HCT116 (cell line): Measurements from ENCODE around the gene ISX. TPM values are rescaled to one million over a fixed set of nuclear protein-coding genes. Genes with fewer than 3 reads are reported as not detected.

ENCODE experiments used
- ATAC-seq: fragments of 200-7000 bp; cut with Tn5 transposase; 2 replicates; pipeline ENCODE4 v1.9.1; 2020; ENCODE audit warnings: mild to moderate bottlenecking, moderate library complexity
- Bru-seq: library from RNA; stranded (reverse); fragments of 400-500 nt; gene quantifications from one replicate; lab custom pipeline; 2021; lab: Mats Ljungman, UMichigan
- BruChase-seq, 2 experiments: library from RNA; stranded (reverse); fragments of 400-500 nt; gene quantifications; one replicate each; lab custom pipeline; 2021; lab: Mats Ljungman, UMichigan
- BruUV-seq: library from RNA; stranded (reverse); fragments of 400-500 nt; replicated peaks from 2 replicates; lab custom pipeline; 2021; lab: Mats Ljungman, UMichigan
- CTCF ChIA-PET: fragments of 300-600 bp; sonication (Branson Sonifier 250); formaldehyde crosslinking; loops from one replicate; lab custom pipeline; 2021; ENCODE audit warnings: antibody characterized with exemption; lab: Charles Lee
- POLR2A ChIA-PET: fragments of 300-600, 350-600 bp; sonication (Branson Sonifier 250); formaldehyde crosslinking; loops from one replicate; lab custom pipeline; 2021; ENCODE audit warnings: antibody characterized with exemption; lab: Charles Lee
- RAD21 ChIA-PET, 2 experiments: fragments of 300-600 bp; sonication (Branson Sonifier 250); formaldehyde crosslinking; loops; one replicate each; lab custom pipeline; 2023; ENCODE audit warnings: low total read pairs in 2 of 2; ENCODE audit not compliant: uncharacterized antibody in 2 of 2, unreplicated experiment in 2 of 2, low non-redundant PET in 1 of 2; lab: Charles Lee
- DNase-seq: peaks from one replicate; pipeline ENCODE4 v3.0.0-alpha.2; 2010; ENCODE audit warnings: low read depth, low spot score
- H2AFZ ChIP-seq: fragments of 200-600 bp; shearing (Covaris generic), sonication (generic); 2 replicates; pipeline ENCODE4 v1.6.1; 2017; ENCODE audit warnings: low read depth, mixed run types, mixed read lengths, antibody characterized with exemption, low read length; ENCODE audit not compliant: poor library complexity, severe bottlenecking
- H3K27ac ChIP-seq: 2 replicates; pipeline ENCODE4 v1.5.1; 2012; ENCODE audit warnings: low read depth, low read length
- H3K27me3 ChIP-seq: fragments of 200-600 bp; sonication (generic); 2 replicates; pipeline ENCODE4 v1.6.1; 2016; ENCODE audit warnings: mixed run types, low read length, mixed read lengths; ENCODE audit not compliant: insufficient read depth
- H3K36me3 ChIP-seq, 2 experiments: fragments of 200-500 bp in 1 of 2; fragments of 200-600 bp in 1 of 2; sonication (Bioruptor generic) in 1 of 2; sonication (generic) in 1 of 2; 2 replicates each; pipeline versions ENCODE4 v1.5.1 to v1.6.1; 2014 to 2016; ENCODE audit warnings: low read length in 2 of 2, inconsistent platforms in 1 of 2, mixed read lengths in 1 of 2, mixed run types in 1 of 2; ENCODE audit not compliant: insufficient read depth in 2 of 2, control insufficient read depth in 1 of 2
- H3K4me1 ChIP-seq, 2 experiments: fragments of 200-600 bp in 1 of 2; sonication (generic) in 1 of 2; 2 replicates each; pipeline versions ENCODE4 v1.5.1 to v1.6.1; 2012 to 2017; ENCODE audit warnings: low read length in 2 of 2, inconsistent platforms in 1 of 2, mild to moderate bottlenecking in 1 of 2, mixed read lengths in 1 of 2, mixed run types in 1 of 2, moderate library complexity in 1 of 2; ENCODE audit not compliant: insufficient read depth in 2 of 2, control insufficient read depth in 1 of 2
- H3K4me2 ChIP-seq: fragments of 200-600 bp; sonication (generic); 2 replicates; pipeline ENCODE4 v1.6.1; 2017; ENCODE audit warnings: mixed run types, low read length, mixed read lengths
- H3K4me3 ChIP-seq, 2 experiments: fragments of 200-600 bp in 1 of 2; sonication (generic) in 1 of 2; replicated peaks in 1 of 2; 2 replicates each; pipeline ENCODE4 v1.5.1; 2011 to 2016; ENCODE audit warnings: low read length in 2 of 2, control low read depth in 1 of 2, low read depth in 1 of 2, mild to moderate bottlenecking in 1 of 2, mixed read lengths in 1 of 2, mixed run types in 1 of 2
- H3K79me2 ChIP-seq: fragments of 200-600 bp; sonication (generic); 2 replicates; pipeline ENCODE4 v1.6.1; 2017; ENCODE audit warnings: mild to moderate bottlenecking, mixed run types, low read length, moderate library complexity, mixed read lengths; ENCODE audit not compliant: insufficient read depth
- H3K9ac ChIP-seq: fragments of 200-600 bp; sonication (generic); 2 replicates; pipeline ENCODE4 v1.6.1; 2016; ENCODE audit warnings: low read length, mixed read lengths
- H3K9me2 ChIP-seq: fragments of 200-600 bp; sonication (generic), shearing (Covaris generic); 2 replicates; pipeline ENCODE4 v1.6.1; 2017; ENCODE audit warnings: mixed run types, mild to moderate bottlenecking, moderate library complexity; ENCODE audit not compliant: insufficient read depth
- H3K9me3 ChIP-seq, 2 experiments: fragments of 200-500 bp in 1 of 2; fragments of 200-600 bp in 1 of 2; sonication (Bioruptor generic) in 1 of 2; sonication (generic) in 1 of 2; 2 replicates each; pipeline ENCODE4 v1.6.1; 2014 to 2017; ENCODE audit warnings: low read length in 2 of 2, mixed read lengths in 2 of 2, inconsistent platforms in 1 of 2, low read depth in 1 of 2, mild to moderate bottlenecking in 1 of 2, mixed run types in 1 of 2, moderate library complexity in 1 of 2; ENCODE audit not compliant: control insufficient read depth in 1 of 2, insufficient read depth in 1 of 2
- H4K20me1 ChIP-seq: fragments of 200-600 bp; sonication (generic), shearing (Covaris generic); 2 replicates; pipeline ENCODE4 v1.6.1; 2017; ENCODE audit warnings: mixed run types, mild to moderate bottlenecking, moderate library complexity; ENCODE audit not compliant: insufficient read depth
- ATF3 ChIP-seq: IDR thresholded peaks from 2 replicates; pipeline ENCODE4 v1.6.1; 2012
- CBX3 ChIP-seq: IDR thresholded peaks from 2 replicates; pipeline ENCODE4 v1.6.1; 2012; ENCODE audit warnings: low read depth
- CTCF ChIP-seq, 3 experiments: fragments of 200-600 bp in 1 of 3; sonication (generic) in 1 of 3; IDR thresholded peaks in 2 of 3; conservative IDR thresholded peaks in 1 of 3; 2 replicates each; pipeline ENCODE4 v1.5.1; 2012 to 2017; ENCODE audit warnings: low read depth in 2 of 3, low read length in 2 of 3, antibody characterized with exemption in 1 of 3, borderline replicate concordance in 1 of 3, control low read depth in 1 of 3, mild to moderate bottlenecking in 1 of 3, mixed read lengths in 1 of 3, mixed run types in 1 of 3, moderate library complexity in 1 of 3; ENCODE audit not compliant: insufficient read depth in 1 of 3
- EGR1 ChIP-seq: IDR thresholded peaks from 2 replicates; pipeline ENCODE4 v1.6.1; 2012; ENCODE audit warnings: low read depth
- ELF1 ChIP-seq: IDR thresholded peaks from 2 replicates; pipeline ENCODE4 v1.6.1; 2012; ENCODE audit warnings: low read depth, borderline replicate concordance
- FOSL1 ChIP-seq: IDR thresholded peaks from 2 replicates; pipeline ENCODE4 v1.6.1; 2012; ENCODE audit warnings: low read depth
- POLR2A ChIP-seq: IDR thresholded peaks from 2 replicates; pipeline ENCODE4 v1.7.0; 2011; ENCODE audit warnings: borderline replicate concordance; ENCODE audit not compliant: insufficient read depth, insufficient read length; ENCODE audit errors: extremely low read depth
- POLR2AphosphoS5 ChIP-seq: IDR thresholded peaks from 2 replicates; pipeline ENCODE4 v1.6.1; 2011; ENCODE audit warnings: mild to moderate bottlenecking, low read depth, low read length, moderate library complexity
- RAD21 ChIP-seq: IDR thresholded peaks from 2 replicates; pipeline ENCODE4 v1.6.1; 2012; ENCODE audit warnings: low read depth, mild to moderate bottlenecking
- SIN3A ChIP-seq: IDR thresholded peaks from 2 replicates; pipeline ENCODE4 v1.6.1; 2012; ENCODE audit warnings: low read depth
- YY1 ChIP-seq: IDR thresholded peaks from 2 replicates; pipeline ENCODE4 v1.6.1; 2011; ENCODE audit warnings: low read length, low read depth, moderate library complexity, mild to moderate bottlenecking; ENCODE audit not compliant: insufficient replicate concordance; ENCODE audit errors: extremely low read depth
- ZBTB33 ChIP-seq: IDR thresholded peaks from 2 replicates; pipeline ENCODE4 v1.6.1; 2011; ENCODE audit warnings: mild to moderate bottlenecking, low read length, moderate library complexity; ENCODE audit not compliant: insufficient replicate concordance; ENCODE audit errors: extremely low read depth
- ZNF274 ChIP-seq: fragments of 200-500 bp; sonication (Bioruptor generic); IDR thresholded peaks from 2 replicates; pipeline ENCODE4 v1.6.1; 2014; ENCODE audit warnings: mild to moderate bottlenecking, low read depth, low read length, inconsistent platforms
- intact Hi-C: fragments of 100-400 bp; cut with micrococcal nuclease; formaldehyde crosslinking; loops from 2 replicates; pipeline ENCODE4 v1.10.0; 2022
- long read RNA-seq: library from polyadenylated mRNA; unstranded; transcript quantifications from one replicate; pipeline ENCODE4 v2.0.0, GENCODE V29; 2021; ENCODE audit not compliant: unreplicated experiment
- polyA plus RNA-seq: library from polyadenylated mRNA; unstranded; fragments of >200 nt; gene quantifications from 2 replicates; pipeline ENCODE4 v1.2.1, GENCODE V29; 2012; ENCODE audit warnings: missing spikeins
- total RNA-seq: library from RNA; stranded (reverse); gene quantifications from one replicate; pipeline ENCODE4 v1.2.1, GENCODE V29; 2021; ENCODE audit not compliant: unreplicated experiment

Gene ISX
- total RNA-seq (not detected), Bru-seq, nascent RNA (not detected), BruChase-seq, experiment 1, labeled RNA remaining after a 6-hour chase (not detected), BruChase-seq, experiment 2, labeled RNA remaining after a 2-hour chase (not detected)
- 0.01 TPM in 1 of 2 replicates, not detected in the other for polyA plus RNA-seq
- long read RNA-seq: 0 reads

GRCh38 chr22:35065796-35066218 is at the start of gene ISX:
TSS of gene ISX (plus strand) at chr22:35066158. CDS start at chr22:35067088, 930 bp downstream.
- H4K20me1 ChIP-seq: no peaks in the 10 kb centered on the region
- no TSS peak for BruUV-seq
- H3K9me2 ChIP-seq: no peaks in the 10 kb centered on the region
- no peaks in the 10 kb centered on the region for H3K79me2 ChIP-seq
- intact Hi-C loops: no loop called here
- TF ChIP-seq RAD21 (no peak), EGR1 (no peak), FOSL1 (no peak), CBX3 (no peak), SIN3A (no peak), ELF1 (no peak), POLR2A (no peak), ATF3 (no peak), ZNF274 (no peak), POLR2AphosphoS5 (no peak), YY1 (no peak)
- ChIA-PET CTCF (no interaction called here), POLR2A (no interaction called here), RAD21 (no interaction called here)
- H2AFZ ChIP-seq: no peak within 1 kb of the TSS
- ATAC-seq (no peak), DNase-seq (no peak)
- peaks cover 7 to 18% of the 10 kb centered on the region in 2 experiments for H3K4me1 ChIP-seq
- H3K9ac ChIP-seq: no peak within 1 kb of the TSS
- no peak within 1 kb of the TSS for H3K27ac ChIP-seq
- no peaks in the 10 kb centered on the region for H3K36me3 ChIP-seq
- no peaks in the 10 kb centered on the region for H3K9me3 ChIP-seq
- H3K27me3 ChIP-seq: no peaks in the 10 kb centered on the region
- no peak within 1 kb of the TSS for H3K4me3 ChIP-seq
- no peak within 1 kb of the TSS for H3K4me2 ChIP-seq

GRCh38 chr22:35016909-35017308 is 49.0 kb upstream of the ISX start:
- Histone ChIP-seq H3K9me2 (no peaks in the 10 kb centered on the region), H3K4me3 (no peak overlapping the region), H3K9ac (no peak overlapping the region), H3K4me1 (no peaks in the 10 kb centered on the region), H4K20me1 (no peaks in the 10 kb centered on the region), H3K79me2 (no peaks in the 10 kb centered on the region), H2AFZ (no peak overlapping the region), H3K27ac (no peak overlapping the region), H3K4me2 (no peak overlapping the region), H3K36me3 (no peaks in the 10 kb centered on the region), H3K9me3 (no peaks in the 10 kb centered on the region), H3K27me3 (0 out of 2 replicates have a peak, but pooled peaks cover 7% of the 10 kb centered on the region)
- ChIA-PET RAD21 (no interaction called here), CTCF (no interaction called here), POLR2A (no interaction called here)
- no TSS peak for BruUV-seq
- DNase-seq (no peak), ATAC-seq (no peak)
- intact Hi-C loops: no loop called here
- TF ChIP-seq SIN3A (no peak), CTCF (IDR thresholded peaks at IDR 0.05 in 2 of 3, conservative IDR thresholded peaks at IDR 0.05 in 1 of 3; ENCODE audit: borderline replicate concordance in 1 of 3, insufficient read depth in 1 of 3, low read depth in 2 of 3, low read length in 2 of 3) (no peak), POLR2A (no peak), ZNF274 (no peak), CBX3 (no peak), ZBTB33 (no peak)
